CD4-positive, alpha-beta T cell treated with Interleukin-21 for 1 hour (primary cell): ENCODE measurements around the gene UBR1.
"Not testable (repeated sequence)": the region's sequence is repeated elsewhere in the genome, so short reads cannot be mapped to it uniquely, and the experiment has no call there.

Experiments
- DNase-seq: peaks from one replicate; pipeline ENCODE4 v3.0.0-alpha.2; 2020

The UBR1 gene

GRCh38 chr15:42954291-42954690, 151.5 kb downstream of the UBR1 start:
- DNase-seq, result no peak

- not testable (repeated sequence) for DNase-seq
Measured at GRCh38 chr15:42948898-42949297, 156.9 kb downstream of the UBR1 start.

GRCh38 chr15:42940527-42940926, 165.3 kb downstream of the UBR1 start:
- no peak for DNase-seq

GRCh38 chr15:42939841-42940240, 166.0 kb downstream of the UBR1 start:
- no peak for DNase-seq

- no peak for DNase-seq
Measured at GRCh38 chr15:42937143-42937542, 168.7 kb downstream of the UBR1 start.

DNA sequence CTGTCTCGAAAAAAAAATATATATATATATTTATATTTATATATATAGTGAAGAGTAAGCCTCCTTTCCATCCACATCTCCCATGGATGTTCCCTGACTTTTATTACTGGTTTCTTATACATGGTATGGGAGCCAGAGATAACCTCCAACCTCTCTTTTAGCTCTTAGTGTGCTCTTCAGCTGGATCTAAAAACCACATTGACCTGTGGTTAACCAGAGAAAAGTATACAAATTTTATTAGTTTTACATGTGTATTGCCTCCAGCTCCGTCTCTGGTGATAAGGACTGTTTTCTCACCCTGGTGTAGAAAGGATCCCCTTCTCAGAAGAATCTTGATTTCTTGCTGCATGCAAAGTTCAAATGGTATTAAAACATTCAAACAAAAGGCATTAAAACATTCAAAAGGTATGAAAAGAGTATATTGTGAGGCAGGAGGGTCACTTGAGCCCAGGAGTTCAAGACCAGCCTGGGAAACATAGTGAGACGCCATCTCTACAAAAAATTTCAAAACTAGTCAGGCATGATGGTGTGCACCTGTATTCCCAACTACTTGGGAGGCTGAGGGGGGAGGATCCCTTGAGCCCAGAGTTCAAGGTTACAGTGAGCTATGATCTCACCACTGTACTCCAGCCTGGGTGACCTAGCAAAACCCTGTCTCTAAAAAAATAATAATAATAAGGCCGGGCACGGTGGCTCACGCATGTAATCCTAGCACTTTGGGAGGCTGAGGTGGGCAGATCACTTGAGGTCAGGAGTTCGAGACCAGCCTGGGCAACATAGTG, 171.8 kb downstream of the UBR1 start:
- DNase-seq, result no peak

GRCh38 chr15:42932833-42933515, 172.9 kb downstream of the UBR1 start:
- DNase-seq, result no peak

- no peak for DNase-seq
Measured at GRCh38 chr15:42931702-42932486, 173.9 kb downstream of the UBR1 start.

DNA sequence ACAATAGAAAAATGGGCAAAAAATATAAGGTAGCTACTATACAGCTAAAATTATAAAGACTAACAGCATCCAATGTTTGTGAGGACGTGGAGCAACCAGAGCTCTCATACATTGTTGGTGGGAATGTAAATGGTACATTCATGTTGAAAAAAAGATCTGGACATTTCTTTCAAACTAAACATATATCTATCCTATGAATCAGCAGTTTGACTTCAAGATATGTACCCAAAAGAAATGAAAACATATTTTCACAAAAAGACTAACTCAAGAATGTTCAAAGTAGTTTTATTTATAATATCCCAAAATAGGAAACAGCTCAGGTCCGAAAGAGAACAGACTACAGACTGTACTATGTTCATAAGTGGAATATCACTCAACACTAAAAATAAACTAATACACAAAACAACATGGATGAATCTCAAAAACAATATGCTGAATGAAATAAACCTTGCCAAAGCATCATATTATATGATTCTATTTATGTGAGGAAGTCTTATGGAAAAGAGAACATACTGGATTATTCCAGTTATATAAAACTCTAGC, 176.5 kb downstream of the UBR1 start:
- no peak for DNase-seq

- peak; percentile 47 for DNase-seq
Measured at GRCh38 chr15:42921342-42921731, 184.5 kb downstream of the UBR1 start.

DNA sequence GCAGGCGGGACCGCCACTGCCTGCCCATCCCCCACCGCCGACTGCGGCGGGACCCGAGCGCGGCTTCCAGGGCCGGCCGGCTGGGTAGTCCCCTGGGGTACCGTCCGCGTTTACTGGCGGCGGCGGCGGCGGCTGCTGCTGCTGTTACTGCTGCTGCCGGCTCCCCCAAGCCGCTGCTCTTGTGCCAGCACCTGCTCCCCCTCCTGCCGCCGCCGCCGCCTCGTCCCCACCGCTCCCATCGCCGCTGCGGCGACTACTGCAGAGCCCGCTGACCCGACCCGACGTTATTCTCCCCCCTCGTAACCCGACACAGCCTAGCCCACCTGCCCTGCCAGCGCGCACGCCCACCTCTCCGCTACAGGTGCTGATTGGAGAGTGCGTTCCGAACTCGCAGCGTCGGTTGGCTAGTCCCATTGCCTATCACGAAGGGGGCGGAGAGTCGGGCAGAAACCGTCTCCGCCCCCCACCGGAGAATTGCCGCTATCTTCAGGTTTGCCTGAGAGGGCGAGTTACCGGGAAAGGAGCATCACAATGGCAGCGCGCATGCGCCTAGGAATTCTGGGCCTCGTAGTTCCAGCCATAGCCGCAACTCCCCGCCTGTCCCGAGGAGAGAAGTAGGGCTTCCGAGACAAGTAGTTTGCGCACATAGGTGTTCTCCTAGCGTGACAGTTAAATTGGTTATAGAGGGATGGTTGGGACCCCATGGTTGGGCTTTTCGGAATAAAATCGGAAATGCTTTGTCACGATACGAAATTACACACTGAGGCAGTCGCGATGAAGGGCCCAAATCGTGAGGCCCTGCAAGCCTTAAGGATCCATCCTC, 185.1 kb downstream of the UBR1 start, which contains the start of gene TTBK2:
TTBK2 (minus strand) TSS at position 260 of the 823 bp plus-strand sequence. CDS start 42,161 bp downstream, outside the sequence.
- peak; percentile 99 for DNase-seq

GRCh38 chr15:42919799-42920518, 185.9 kb downstream of the UBR1 start:
- peak; percentile 37 for DNase-seq

DNA sequence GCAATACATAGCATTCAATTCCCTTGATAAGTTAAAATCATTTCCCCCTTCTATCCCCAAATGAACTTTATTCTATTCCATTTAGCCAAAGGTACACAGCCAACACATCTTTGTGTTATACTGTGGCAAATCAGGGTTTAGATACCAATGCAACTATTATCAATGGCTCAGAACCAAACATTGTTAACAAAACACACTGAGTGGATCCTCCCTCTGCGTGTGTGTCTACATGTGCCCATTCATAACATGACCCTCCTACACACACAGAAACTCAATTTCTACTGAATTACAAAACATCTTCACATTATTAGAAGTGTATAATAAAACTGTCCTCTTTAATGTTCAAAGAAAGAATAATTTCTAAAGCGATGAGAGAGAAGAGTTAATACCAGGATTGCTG, 186.5 kb downstream of the UBR1 start:
- DNase-seq, result no peak

DNA sequence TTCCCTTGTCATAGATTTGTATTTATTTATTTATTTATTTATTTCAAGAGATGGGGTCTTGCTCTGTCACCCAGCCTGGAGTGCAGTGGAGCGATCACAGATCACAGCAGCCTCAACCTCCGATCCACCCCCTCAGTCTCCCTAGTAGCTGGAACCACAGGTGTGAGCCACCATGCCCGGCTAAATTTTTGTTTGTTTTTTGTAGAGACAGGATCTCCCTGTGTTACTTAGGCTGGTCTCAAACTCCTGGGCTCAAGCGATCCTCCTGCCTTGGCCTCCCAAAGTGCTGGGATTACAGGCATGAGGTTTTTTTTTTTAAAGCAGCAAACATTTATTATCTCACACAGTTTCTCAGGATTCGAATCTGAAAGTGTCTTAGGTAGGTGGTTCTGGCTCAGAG, 187.8 kb downstream of the UBR1 start:
- DNase-seq, result no peak

DNA sequence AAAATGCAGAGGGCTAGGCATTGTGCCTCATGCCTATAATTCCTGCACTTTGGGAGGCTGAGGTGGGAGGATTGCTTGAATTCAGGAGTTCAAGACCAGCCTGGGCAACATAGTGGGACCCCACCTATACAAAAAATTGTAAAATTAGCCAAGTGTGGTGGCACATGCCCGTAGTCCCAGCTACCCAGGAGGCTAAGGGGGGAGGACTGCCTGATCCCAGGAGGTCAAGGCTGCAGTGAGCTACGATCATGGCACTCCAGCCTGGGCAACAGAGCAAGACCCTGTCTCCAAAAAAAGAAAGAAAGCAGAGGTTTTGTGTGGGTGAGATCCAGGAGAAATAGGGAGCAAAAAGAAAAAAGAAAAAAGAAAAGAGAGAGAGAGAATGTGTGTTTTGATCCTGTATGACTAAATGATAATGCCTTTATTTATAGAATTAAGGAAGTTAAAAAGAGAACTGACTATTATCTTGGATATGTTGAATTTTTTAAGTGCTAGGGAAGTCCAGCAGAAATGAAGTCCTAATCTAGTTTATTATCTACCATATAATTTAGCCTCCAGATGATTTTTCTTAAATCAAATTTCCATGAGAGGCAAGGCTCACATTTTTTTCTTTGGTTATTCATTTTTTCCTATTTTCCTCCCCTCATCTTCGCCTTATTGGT, 190.1 kb downstream of the UBR1 start:
- no peak for DNase-seq

DNA sequence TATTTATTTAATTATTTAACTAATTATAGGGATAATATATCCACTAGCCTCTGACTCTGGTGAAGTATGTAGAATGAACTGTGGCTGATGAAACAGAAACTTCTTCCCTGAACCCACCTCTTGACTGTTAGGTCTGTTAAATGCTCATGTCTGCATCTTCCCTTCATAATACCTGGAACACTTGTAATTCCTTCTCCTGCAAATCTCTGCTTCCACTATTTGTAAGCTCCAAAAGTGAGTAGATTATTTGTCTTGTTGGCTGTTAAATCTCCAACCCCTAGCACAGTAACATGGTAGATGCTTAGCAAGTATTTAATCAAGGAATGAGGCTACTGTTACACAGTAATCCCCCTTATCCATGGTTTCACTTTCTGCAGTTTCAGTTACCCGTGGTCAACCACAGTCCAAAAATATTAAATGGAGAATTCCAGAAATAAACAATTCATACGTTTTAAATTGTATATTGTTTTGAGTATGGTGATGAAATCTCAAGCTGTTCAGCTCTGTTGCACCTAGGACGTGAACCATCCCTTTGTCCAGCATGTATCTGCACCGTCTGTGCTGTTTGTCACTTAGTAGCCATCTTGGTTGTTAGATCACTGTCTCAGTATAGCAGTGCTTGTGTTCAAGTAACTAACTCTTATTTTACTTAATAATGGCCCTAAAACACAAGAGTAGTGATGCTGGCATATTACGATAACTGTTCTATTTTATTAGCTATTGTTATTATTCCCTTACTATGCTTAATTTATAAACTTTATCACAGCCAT, 190.9 kb downstream of the UBR1 start:
- DNase-seq, result no peak

DNA sequence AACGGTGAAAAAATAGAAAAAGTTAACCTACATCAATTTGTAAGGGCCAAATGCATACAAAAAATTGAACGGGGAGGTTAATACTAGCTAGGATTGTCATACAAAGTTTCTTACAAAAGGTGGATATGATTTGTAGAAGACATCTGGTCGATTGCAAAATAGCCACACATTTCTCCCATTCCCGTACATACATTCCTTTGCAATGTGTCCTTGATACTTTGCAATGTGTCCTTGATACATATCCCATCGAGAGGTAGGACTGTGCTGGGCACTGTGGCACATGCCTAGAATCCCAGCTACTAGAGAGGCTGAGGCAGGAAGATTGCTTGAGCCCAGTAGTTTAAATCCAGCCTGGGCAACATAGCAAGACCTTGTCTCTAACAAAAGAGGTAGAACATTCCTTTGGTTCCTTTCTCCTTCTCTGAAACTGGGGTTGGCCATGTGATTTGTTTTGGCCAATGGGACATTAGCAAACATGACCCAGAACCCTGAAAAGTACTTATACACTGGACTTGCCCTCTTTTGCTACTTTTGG, 194.7 kb downstream of the UBR1 start:
- no peak for DNase-seq

DNA sequence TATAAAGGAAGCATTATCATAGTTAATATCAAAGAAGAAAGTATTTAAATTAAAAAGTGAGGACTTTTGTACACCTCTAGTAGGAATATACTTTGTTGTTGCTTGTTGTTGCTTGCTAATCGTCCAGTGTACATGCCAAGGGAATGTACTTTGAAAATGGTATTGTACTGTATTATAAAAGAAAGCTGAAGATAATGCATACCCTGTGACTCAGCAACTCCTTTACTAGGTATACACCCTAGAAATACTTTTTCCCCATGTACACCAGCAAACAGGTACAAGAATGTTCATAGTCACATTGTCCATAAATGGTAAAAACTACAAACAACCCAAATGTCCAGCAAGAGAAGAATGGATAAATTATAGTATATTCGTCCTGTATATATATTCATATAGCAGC, 197.3 kb downstream of the UBR1 start:
- DNase-seq, result no peak

- DNase-seq, result no peak
Measured at GRCh38 chr15:42903388-42904324, 202.2 kb downstream of the UBR1 start.
